ENCODE results near the gene MAPKAPK3.
A peak's percentile ranks its signal among the peaks of the same experiment; 100 is the strongest.

MAPKAPK3 gene

DNA sequence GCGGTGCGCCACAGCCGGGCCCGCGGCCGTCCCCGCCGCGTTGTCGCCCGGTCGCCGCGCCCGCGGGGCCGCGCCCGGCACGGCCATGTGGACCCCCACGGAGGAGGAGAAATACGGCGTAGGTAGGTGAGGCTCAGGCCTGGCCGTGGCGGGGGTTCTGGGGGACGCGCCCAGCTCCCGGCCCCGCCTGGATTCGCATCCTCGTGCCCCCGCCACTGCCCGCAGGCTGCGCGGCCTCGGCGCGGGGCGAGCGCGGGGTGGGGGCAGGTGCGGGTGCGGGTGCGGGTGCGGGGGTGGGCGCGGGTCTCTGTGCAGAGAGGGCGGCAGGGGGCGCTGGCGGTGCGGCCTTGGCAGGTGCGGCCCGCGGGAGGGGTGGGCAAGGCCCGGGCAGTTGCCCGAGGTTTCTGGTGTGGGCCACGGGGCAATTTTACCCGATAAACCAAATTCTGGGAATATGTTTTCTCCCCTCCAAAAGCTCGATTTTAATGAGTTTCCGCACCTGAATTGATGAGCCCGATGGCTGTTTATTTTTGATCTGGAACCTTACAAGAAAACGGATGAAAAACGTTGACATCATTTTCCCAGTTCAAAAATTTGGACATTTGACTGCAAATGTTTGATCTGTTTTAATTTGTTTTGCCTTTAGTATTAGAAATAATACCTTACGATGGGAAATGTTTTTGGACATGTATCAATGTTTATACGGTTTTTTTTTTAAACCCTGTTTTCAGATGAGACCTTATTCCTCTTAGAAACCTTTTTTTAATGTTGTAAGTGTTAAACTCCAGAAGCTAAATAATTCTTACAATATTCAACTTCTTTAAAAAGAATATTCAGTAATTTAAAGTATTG is 58.5 kb downstream of the MAPKAPK3 start:
- Histone ChIP-seq H2BK12ac (ENCODE audit: low read length) (peak overlapping the region; percentile 58), H4K91ac (ENCODE audit: low read depth, low read length) (peak overlapping the region; percentile 70), H3K79me1 (ENCODE audit: low read length) (peaks cover 6% of the 10 kb centered on the region), H3K36me3 (ENCODE audit: control insufficient read depth in 1 of 2, insufficient read depth in 2 of 2, low read length in 2 of 2) (no peaks in the 10 kb centered on the region), H3K14ac (ENCODE audit: low read length) (peak overlapping the region; percentile 80), H3K79me2 (ENCODE audit: control insufficient read depth, insufficient read depth, low read length, poor library complexity) (peaks cover 2% of the 10 kb centered on the region), H4K12ac (ENCODE audit: low read depth, low read length) (no peak overlapping the region), H3K27ac (ENCODE audit: low read depth, low read length) (peak overlapping the region; percentile 34), H3K9ac (ENCODE audit: low read length) (peak overlapping the region; percentile 85), H3K4me3 (ENCODE audit: low read depth, low read length) (peak overlapping the region; percentile 88), H3K18ac (ENCODE audit: low read length) (peak overlapping the region; percentile 96), H2AFZ (ENCODE audit: insufficient read depth, low read length, poor library complexity) (peak overlapping the region; percentile 94), H4K8ac (ENCODE audit: low read depth, low read length) (peak overlapping the region; percentile 86), H2AK5ac (ENCODE audit: low read length) (no peak overlapping the region), H3K23ac (ENCODE audit: low read length) (no peak overlapping the region), H2BK120ac (ENCODE audit: insufficient read depth, low read length, poor library complexity) (peak overlapping the region; percentile 58), H2BK5ac (ENCODE audit: low read depth, low read length, poor library complexity) (no peak overlapping the region), H3K4me1 (ENCODE audit: control insufficient read depth in 1 of 2, insufficient read depth in 2 of 2, low read length in 2 of 2) (peaks cover 3 to 4% of the 10 kb centered on the region in 2 experiments), H3K4ac (ENCODE audit: low read depth, low read length) (peak overlapping the region; percentile 70), H3K9me3 (ENCODE audit: insufficient read depth, low read depth, low read length) (no peaks in the 10 kb centered on the region), H3K4me2 (ENCODE audit: low read length) (peak overlapping the region; percentile 92), H3K27me3 (ENCODE audit: insufficient read depth, low read length) (no peaks in the 10 kb centered on the region)
- no CpG with 5 or more reads among the region's 65 CpGs for WGBS (ENCODE audit: extremely low coverage, insufficient coverage, insufficient read length)
- DNase-seq: peak in 1 of 2 donors; percentile 25

GRCh38 chr3:50676031-50676705 is 59.2 kb downstream of the MAPKAPK3 start:
- Histone ChIP-seq H2BK5ac (ENCODE audit: low read depth, low read length, poor library complexity) (no peak overlapping the region), H3K18ac (ENCODE audit: low read length) (no peak overlapping the region), H2AFZ (ENCODE audit: insufficient read depth, low read length, poor library complexity) (no peak overlapping the region), H3K36me3 (ENCODE audit: control insufficient read depth in 1 of 2, insufficient read depth in 2 of 2, low read length in 2 of 2) (no peaks in the 10 kb centered on the region), H4K8ac (ENCODE audit: low read depth, low read length) (no peak overlapping the region), H4K91ac (ENCODE audit: low read depth, low read length) (no peak overlapping the region), H3K9ac (ENCODE audit: low read length) (no peak overlapping the region), H3K4ac (ENCODE audit: low read depth, low read length) (no peak overlapping the region), H2BK12ac (ENCODE audit: low read length) (no peak overlapping the region), H3K4me2 (ENCODE audit: low read length) (no peak overlapping the region), H3K9me3 (ENCODE audit: insufficient read depth, low read depth, low read length) (no peaks in the 10 kb centered on the region), H3K79me2 (ENCODE audit: control insufficient read depth, insufficient read depth, low read length, poor library complexity) (peaks cover 2% of the 10 kb centered on the region), H2AK5ac (ENCODE audit: low read length) (no peak overlapping the region), H3K23ac (ENCODE audit: low read length) (no peak overlapping the region), H3K79me1 (ENCODE audit: low read length) (peaks cover 6% of the 10 kb centered on the region), H3K27ac (ENCODE audit: low read depth, low read length) (no peak overlapping the region), H3K4me1 (ENCODE audit: control insufficient read depth in 1 of 2, insufficient read depth in 2 of 2, low read length in 2 of 2) (peaks cover 3 to 4% of the 10 kb centered on the region in 2 experiments), H4K12ac (ENCODE audit: low read depth, low read length) (no peak overlapping the region), H2BK120ac (ENCODE audit: insufficient read depth, low read length, poor library complexity) (no peak overlapping the region), H3K4me3 (ENCODE audit: low read depth, low read length) (no peak overlapping the region), H3K14ac (ENCODE audit: low read length) (no peak overlapping the region), H3K27me3 (ENCODE audit: insufficient read depth, low read length) (no peaks in the 10 kb centered on the region)
- no CpG with 5 or more reads among the region's 7 CpGs for WGBS (ENCODE audit: extremely low coverage, insufficient coverage, insufficient read length)
- DNase-seq: no peak

DNA sequence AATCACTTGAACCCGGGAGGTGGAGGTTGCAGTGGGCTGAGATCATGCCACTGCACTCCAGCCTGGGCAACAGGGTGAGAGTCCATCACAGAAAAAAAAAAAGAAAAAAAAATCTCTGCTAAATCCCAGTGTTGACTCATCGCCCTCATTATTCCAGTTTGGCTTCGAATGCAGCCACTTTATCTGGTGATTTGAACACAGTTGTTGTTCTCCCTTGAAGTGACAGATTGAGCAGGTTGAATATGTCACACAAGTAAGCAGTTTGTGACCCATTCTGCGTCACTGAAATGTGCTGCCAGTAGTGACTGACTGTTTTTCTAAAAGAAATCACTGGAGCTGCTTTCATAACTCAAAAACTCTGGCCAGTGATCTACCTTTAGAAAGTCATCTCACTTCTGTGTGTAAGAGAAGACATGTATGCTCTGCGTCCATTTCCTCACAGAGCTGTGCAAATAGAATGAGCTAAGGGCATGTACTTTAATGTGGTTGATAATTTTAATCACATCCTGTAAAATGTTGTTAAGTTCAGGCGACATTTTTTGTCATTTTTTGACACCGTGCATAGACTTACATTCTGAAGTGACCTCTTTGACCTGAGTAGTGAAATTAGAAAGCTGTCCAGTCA is 70.3 kb downstream of the MAPKAPK3 start:
- Histone ChIP-seq H3K4me3 (ENCODE audit: low read depth, low read length) (no peak overlapping the region), H4K12ac (ENCODE audit: low read depth, low read length) (no peak overlapping the region), H3K27me3 (ENCODE audit: insufficient read depth, low read length) (no peaks in the 10 kb centered on the region), H4K91ac (ENCODE audit: low read depth, low read length) (no peak overlapping the region), H3K4ac (ENCODE audit: low read depth, low read length) (no peak overlapping the region), H2BK120ac (ENCODE audit: insufficient read depth, low read length, poor library complexity) (no peak overlapping the region), H3K4me1 (ENCODE audit: control insufficient read depth in 1 of 2, insufficient read depth in 2 of 2, low read length in 2 of 2) (no peaks in the 10 kb centered on the region), H2AK5ac (ENCODE audit: low read length) (no peak overlapping the region), H3K14ac (ENCODE audit: low read length) (no peak overlapping the region), H3K18ac (ENCODE audit: low read length) (no peak overlapping the region), H2BK12ac (ENCODE audit: low read length) (no peak overlapping the region), H2BK5ac (ENCODE audit: low read depth, low read length, poor library complexity) (no peak overlapping the region), H3K9me3 (ENCODE audit: insufficient read depth, low read depth, low read length) (peaks cover 2% of the 10 kb centered on the region), H3K4me2 (ENCODE audit: low read length) (no peak overlapping the region), H4K8ac (ENCODE audit: low read depth, low read length) (no peak overlapping the region), H3K79me2 (ENCODE audit: control insufficient read depth, insufficient read depth, low read length, poor library complexity) (no peaks in the 10 kb centered on the region), H3K23ac (ENCODE audit: low read length) (no peak overlapping the region), H3K9ac (ENCODE audit: low read length) (no peak overlapping the region), H2AFZ (ENCODE audit: insufficient read depth, low read length, poor library complexity) (no peak overlapping the region), H3K79me1 (ENCODE audit: low read length) (no peaks in the 10 kb centered on the region), H3K27ac (ENCODE audit: low read depth, low read length) (no peak overlapping the region), H3K36me3 (ENCODE audit: control insufficient read depth in 1 of 2, insufficient read depth in 2 of 2, low read length in 2 of 2) (no peaks in the 10 kb centered on the region)
- peak in 1 of 2 donors; percentile 51 for DNase-seq
- WGBS (ENCODE audit: extremely low coverage, insufficient coverage, insufficient read length): no CpG with 5 or more reads among the region's 7 CpGs

GRCh38 chr3:50687916-50688315 is 71.0 kb downstream of the MAPKAPK3 start:
- Histone ChIP-seq H2BK5ac (ENCODE audit: low read depth, low read length, poor library complexity) (no peak overlapping the region), H2BK120ac (ENCODE audit: insufficient read depth, low read length, poor library complexity) (no peak overlapping the region), H3K18ac (ENCODE audit: low read length) (no peak overlapping the region), H3K4me2 (ENCODE audit: low read length) (no peak overlapping the region), H3K27me3 (ENCODE audit: insufficient read depth, low read length) (no peaks in the 10 kb centered on the region), H2BK12ac (ENCODE audit: low read length) (no peak overlapping the region), H4K12ac (ENCODE audit: low read depth, low read length) (no peak overlapping the region), H3K36me3 (ENCODE audit: control insufficient read depth in 1 of 2, insufficient read depth in 2 of 2, low read length in 2 of 2) (no peaks in the 10 kb centered on the region), H3K9me3 (ENCODE audit: insufficient read depth, low read depth, low read length) (no peaks in the 10 kb centered on the region), H3K4me3 (ENCODE audit: low read depth, low read length) (no peak overlapping the region), H3K27ac (ENCODE audit: low read depth, low read length) (no peak overlapping the region), H4K91ac (ENCODE audit: low read depth, low read length) (no peak overlapping the region), H4K8ac (ENCODE audit: low read depth, low read length) (no peak overlapping the region), H3K79me2 (ENCODE audit: control insufficient read depth, insufficient read depth, low read length, poor library complexity) (no peaks in the 10 kb centered on the region), H2AK5ac (ENCODE audit: low read length) (no peak overlapping the region), H2AFZ (ENCODE audit: insufficient read depth, low read length, poor library complexity) (no peak overlapping the region), H3K23ac (ENCODE audit: low read length) (no peak overlapping the region), H3K14ac (ENCODE audit: low read length) (no peak overlapping the region), H3K4me1 (ENCODE audit: control insufficient read depth in 1 of 2, insufficient read depth in 2 of 2, low read length in 2 of 2) (no peaks in the 10 kb centered on the region), H3K9ac (ENCODE audit: low read length) (no peak overlapping the region), H3K4ac (ENCODE audit: low read depth, low read length) (no peak overlapping the region), H3K79me1 (ENCODE audit: low read length) (no peaks in the 10 kb centered on the region)
- DNase-seq: no peak
- WGBS (ENCODE audit: extremely low coverage, insufficient coverage, insufficient read length): no CpG with 5 or more reads among the region's 2 CpGs
